ENCODE measurements around the gene ATOH8. TPM values are rescaled to one million over a fixed set of nuclear protein-coding genes. Genes with fewer than 3 reads are reported as not detected.

The ATOH8 gene
- total RNA-seq, 1 donor from 2014 or later, result 1.9 TPM

DNA sequence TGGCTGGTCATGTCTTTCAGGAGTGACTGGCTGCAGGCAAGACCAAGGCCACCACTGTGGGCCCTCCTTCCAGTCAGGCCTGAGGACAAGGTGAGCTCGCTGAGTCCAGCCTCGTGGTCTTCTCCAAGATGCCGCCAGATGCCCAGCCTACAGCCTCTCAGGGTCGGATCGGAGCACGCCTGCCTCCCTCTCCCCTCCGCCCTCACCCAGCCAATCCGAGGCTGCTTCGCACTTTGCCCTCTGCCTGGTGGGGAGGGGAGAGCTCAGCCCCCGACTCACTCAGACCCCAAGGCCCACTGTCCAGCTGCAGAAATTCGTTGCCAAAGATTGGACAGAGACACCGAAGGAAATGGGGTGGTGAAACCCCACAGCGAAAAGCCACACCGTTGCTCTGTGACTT, 33.1 kb downstream of the ATOH8 start:
- no peak overlapping the region for H3K4me3 ChIP-seq (ENCODE audit: insufficient read depth, low read depth, low read length)
- peaks cover 14% of the 10 kb centered on the region for H4K20me1 ChIP-seq (ENCODE audit: insufficient read depth, low read length)
- Mint-ChIP-seq H3K27me3 (ENCODE audit: low read depth, unreplicated experiment) (peaks cover 51% of the 10 kb centered on the region), H3K4me1 (ENCODE audit: low read depth, unreplicated experiment) (peaks cover 14% of the 10 kb centered on the region), H3K36me3 (ENCODE audit: low read depth, unreplicated experiment) (peaks cover 4% of the 10 kb centered on the region), H3K9me3 (ENCODE audit: unreplicated experiment) (no peaks in the 10 kb centered on the region), H3K27ac (ENCODE audit: unreplicated experiment) (no peak overlapping the region), H3K4me3 (ENCODE audit: unreplicated experiment) (no peak overlapping the region)
- no peaks in the 10 kb centered on the region for H3K36me3 ChIP-seq (ENCODE audit: insufficient read depth, low read length)
- no peak overlapping the region for H3K9ac ChIP-seq (ENCODE audit: low read length)
- no peaks in the 10 kb centered on the region for H3K9me3 ChIP-seq (ENCODE audit: insufficient read depth, low read depth, low read length)
- DNase-seq (ENCODE audit: low read depth) (no peak), FAIRE-seq (no peak)
- H3K27me3 ChIP-seq (ENCODE audit: insufficient read depth, low read length), result peaks cover 7% of the 10 kb centered on the region
- H3K79me2 ChIP-seq (ENCODE audit: insufficient read depth, low read length), result no peaks in the 10 kb centered on the region
- H2AFZ ChIP-seq (ENCODE audit: low read depth, low read length), result no peak overlapping the region
- TF ChIP-seq EZH2 (IDR thresholded peaks at IDR 0.05; ENCODE audit: insufficient read depth, low read length), result no peak
- TF ChIP-seq, protein P1, sequence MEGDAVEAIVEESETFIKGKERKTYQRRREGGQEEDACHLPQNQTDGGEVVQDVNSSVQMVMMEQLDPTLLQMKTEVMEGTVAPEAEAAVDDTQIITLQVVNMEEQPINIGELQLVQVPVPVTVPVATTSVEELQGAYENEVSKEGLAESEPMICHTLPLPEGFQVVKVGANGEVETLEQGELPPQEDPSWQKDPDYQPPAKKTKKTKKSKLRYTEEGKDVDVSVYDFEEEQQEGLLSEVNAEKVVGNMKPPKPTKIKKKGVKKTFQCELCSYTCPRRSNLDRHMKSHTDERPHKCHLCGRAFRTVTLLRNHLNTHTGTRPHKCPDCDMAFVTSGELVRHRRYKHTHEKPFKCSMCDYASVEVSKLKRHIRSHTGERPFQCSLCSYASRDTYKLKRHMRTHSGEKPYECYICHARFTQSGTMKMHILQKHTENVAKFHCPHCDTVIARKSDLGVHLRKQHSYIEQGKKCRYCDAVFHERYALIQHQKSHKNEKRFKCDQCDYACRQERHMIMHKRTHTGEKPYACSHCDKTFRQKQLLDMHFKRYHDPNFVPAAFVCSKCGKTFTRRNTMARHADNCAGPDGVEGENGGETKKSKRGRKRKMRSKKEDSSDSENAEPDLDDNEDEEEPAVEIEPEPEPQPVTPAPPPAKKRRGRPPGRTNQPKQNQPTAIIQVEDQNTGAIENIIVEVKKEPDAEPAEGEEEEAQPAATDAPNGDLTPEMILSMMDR (IDR thresholded peaks at IDR 0.05; ENCODE audit: insufficient read depth, low read depth, low read length), result no peak
- H3K4me1 ChIP-seq (ENCODE audit: insufficient read depth, low read length), result peaks cover 24% of the 10 kb centered on the region
- H3K4me2 ChIP-seq (ENCODE audit: low read length), result no peak overlapping the region
- no peak overlapping the region for H3K27ac ChIP-seq (ENCODE audit: low read depth, low read length)

DNA sequence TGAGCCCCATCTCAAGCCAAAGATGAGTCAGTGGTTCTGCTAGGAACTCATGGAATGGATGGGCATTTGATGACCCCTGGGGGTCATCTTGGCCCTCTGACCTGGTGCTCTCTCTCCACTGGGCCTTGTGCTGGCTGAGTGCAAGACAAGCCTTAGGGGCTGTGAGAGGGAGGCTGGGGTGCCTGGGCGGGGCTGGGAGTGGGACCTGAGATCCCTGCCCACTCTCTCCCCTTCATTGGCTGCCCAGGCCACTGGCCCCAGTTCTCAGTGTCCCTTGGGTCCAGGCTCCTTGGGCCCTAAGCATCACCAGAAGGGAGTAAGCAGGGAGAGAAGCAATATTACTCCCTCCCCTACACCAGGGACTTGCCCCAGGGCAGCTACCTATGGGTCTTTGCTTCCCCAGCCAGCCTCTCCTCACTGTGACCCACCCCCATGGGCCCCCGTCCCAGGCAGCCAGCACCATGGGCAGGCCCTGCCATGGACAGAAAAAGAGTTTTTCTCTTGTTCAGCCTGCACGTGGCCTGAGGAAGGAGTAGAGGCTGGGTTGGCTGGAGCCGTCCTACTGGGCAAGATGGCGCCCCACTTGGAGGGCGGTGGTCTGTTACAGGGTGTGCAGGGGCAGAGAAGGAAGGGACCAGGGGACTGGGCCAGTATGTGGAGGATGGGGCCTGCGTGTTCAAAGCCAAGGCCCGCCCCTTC, 33.6 kb downstream of the ATOH8 start:
- no peak overlapping the region for H3K4me3 ChIP-seq (ENCODE audit: insufficient read depth, low read depth, low read length)
- TF ChIP-seq, protein P1 (IDR thresholded peaks at IDR 0.05; ENCODE audit: insufficient read depth, low read depth, low read length), result no peak
- TF ChIP-seq EZH2 (IDR thresholded peaks at IDR 0.05; ENCODE audit: insufficient read depth, low read length), result no peak
- peaks cover 14% of the 10 kb centered on the region for H4K20me1 ChIP-seq (ENCODE audit: insufficient read depth, low read length)
- H3K9me3 ChIP-seq (ENCODE audit: insufficient read depth, low read depth, low read length), result no peaks in the 10 kb centered on the region
- DNase-seq (ENCODE audit: low read depth) (no peak), FAIRE-seq (no peak)
- no peak overlapping the region for H3K4me2 ChIP-seq (ENCODE audit: low read length)
- H3K36me3 Mint-ChIP-seq (ENCODE audit: low read depth, unreplicated experiment), result peaks cover 4% of the 10 kb centered on the region
- peaks cover 7% of the 10 kb centered on the region for H3K27me3 ChIP-seq (ENCODE audit: insufficient read depth, low read length)
- H3K4me1 Mint-ChIP-seq (ENCODE audit: low read depth, unreplicated experiment), result peaks cover 20% of the 10 kb centered on the region
- no peaks in the 10 kb centered on the region for H3K79me2 ChIP-seq (ENCODE audit: insufficient read depth, low read length)
- H3K9ac ChIP-seq (ENCODE audit: low read length), result no peak overlapping the region
- no peaks in the 10 kb centered on the region for H3K36me3 ChIP-seq (ENCODE audit: insufficient read depth, low read length)
- H3K4me1 ChIP-seq (ENCODE audit: insufficient read depth, low read length), result peaks cover 28% of the 10 kb centered on the region
- H3K9me3 Mint-ChIP-seq (ENCODE audit: unreplicated experiment), result no peaks in the 10 kb centered on the region
- H2AFZ ChIP-seq (ENCODE audit: low read depth, low read length), result no peak overlapping the region
- peaks cover 51% of the 10 kb centered on the region for H3K27me3 Mint-ChIP-seq (ENCODE audit: low read depth, unreplicated experiment)
- H3K27ac Mint-ChIP-seq (ENCODE audit: unreplicated experiment), result no peak overlapping the region
- no peak overlapping the region for H3K4me3 Mint-ChIP-seq (ENCODE audit: unreplicated experiment)
- no peak overlapping the region for H3K27ac ChIP-seq (ENCODE audit: low read depth, low read length)

- H3K4me3 Mint-ChIP-seq (ENCODE audit: unreplicated experiment), result no peak overlapping the region
- H3K9me3 Mint-ChIP-seq (ENCODE audit: unreplicated experiment), result no peaks in the 10 kb centered on the region
- TF ChIP-seq, protein P1 (IDR thresholded peaks at IDR 0.05; ENCODE audit: insufficient read depth, low read depth, low read length), result no peak
- TF ChIP-seq EZH2 (IDR thresholded peaks at IDR 0.05; ENCODE audit: insufficient read depth, low read length), result no peak
- Histone ChIP-seq H3K4me3 (ENCODE audit: insufficient read depth, low read depth, low read length) (no peak overlapping the region), H3K27ac (ENCODE audit: low read depth, low read length) (no peak overlapping the region), H3K9me3 (ENCODE audit: insufficient read depth, low read depth, low read length) (no peaks in the 10 kb centered on the region), H3K36me3 (ENCODE audit: insufficient read depth, low read length) (no peaks in the 10 kb centered on the region), H3K4me1 (ENCODE audit: insufficient read depth, low read length) (peaks cover 33% of the 10 kb centered on the region), H3K79me2 (ENCODE audit: insufficient read depth, low read length) (no peaks in the 10 kb centered on the region), H3K9ac (ENCODE audit: low read length) (no peak overlapping the region), H3K27me3 (ENCODE audit: insufficient read depth, low read length) (peaks cover 7% of the 10 kb centered on the region), H2AFZ (ENCODE audit: low read depth, low read length) (no peak overlapping the region), H3K4me2 (ENCODE audit: low read length) (no peak overlapping the region), H4K20me1 (ENCODE audit: insufficient read depth, low read length) (peaks cover 14% of the 10 kb centered on the region)
- peaks cover 4% of the 10 kb centered on the region for H3K36me3 Mint-ChIP-seq (ENCODE audit: low read depth, unreplicated experiment)
- no peak overlapping the region for H3K27ac Mint-ChIP-seq (ENCODE audit: unreplicated experiment)
- DNase-seq (ENCODE audit: low read depth), result no peak
- peaks cover 25% of the 10 kb centered on the region for H3K4me1 Mint-ChIP-seq (ENCODE audit: low read depth, unreplicated experiment)
- FAIRE-seq, result no peak
- peaks cover 49% of the 10 kb centered on the region for H3K27me3 Mint-ChIP-seq (ENCODE audit: low read depth, unreplicated experiment)
These were observed 34.2 kb downstream of the ATOH8 start for GRCh38 chr2:85787981-85788340.
